HUES6 (cell line): Measurements from ENCODE around the gene ESRRG.
A peak's percentile ranks its signal among the peaks of the same experiment; 100 is the strongest.
"Not testable (repeated sequence)": the region's sequence is repeated elsewhere in the genome, so short reads cannot be mapped to it uniquely, and the experiment has no call there.

Experiments used
- H3K27ac ChIP-seq: 2 replicates; pipeline ENCODE4 v1.7.0; 2013; ENCODE audit warnings: low read depth, mild to moderate bottlenecking, low read length, inconsistent platforms
- H3K27me3 ChIP-seq: 2 replicates; pipeline ENCODE4 v1.6.1; 2013; ENCODE audit warnings: low read length; ENCODE audit not compliant: control insufficient read depth, insufficient read depth
- H3K36me3 ChIP-seq: 2 replicates; pipeline ENCODE4 v1.6.1; 2013; ENCODE audit warnings: low read length; ENCODE audit not compliant: control insufficient read depth, insufficient read depth
- H3K4me1 ChIP-seq: 2 replicates; pipeline ENCODE4 v1.6.1; 2013; ENCODE audit warnings: low read length; ENCODE audit not compliant: control insufficient read depth, insufficient read depth
- H3K4me3 ChIP-seq: 2 replicates; pipeline ENCODE4 v1.5.1; 2013; ENCODE audit warnings: low read depth, low read length
- H3K9ac ChIP-seq: one replicate; pipeline ENCODE4 v1.6.1; 2013; ENCODE audit warnings: mild to moderate bottlenecking, low read length
- H3K9me3 ChIP-seq: 2 replicates; pipeline ENCODE4 v1.6.1; 2013; ENCODE audit warnings: low read depth, low read length; ENCODE audit not compliant: control insufficient read depth, insufficient read depth

The ESRRG gene

GRCh38 chr1:216705676-216706075, 17.6 kb downstream of the ESRRG start:
- Histone ChIP-seq H3K36me3 (no peaks in the 10 kb centered on the region), H3K27ac (no peak overlapping the region), H3K4me1 (peaks cover 10% of the 10 kb centered on the region; the same call in 1 of the 2 replicates)

GRCh38 chr1:216704065-216704464, 19.2 kb downstream of the ESRRG start:
- H3K36me3 ChIP-seq, H3K4me1 ChIP-seq, H3K9ac ChIP-seq, H3K27me3 ChIP-seq, H3K4me3 ChIP-seq, H3K9me3 ChIP-seq, H3K27ac ChIP-seq: not testable (repeated sequence)

More at GRCh38 chr1:216705676-216706075, 17.6 kb downstream of the ESRRG start:
- Histone ChIP-seq H3K9ac (no peak overlapping the region), H3K27me3 (no peaks in the 10 kb centered on the region), H3K9me3 (no peaks in the 10 kb centered on the region), H3K4me3 (no peak overlapping the region)

- no peak overlapping the region for H3K27ac ChIP-seq
- H3K27me3 ChIP-seq = no peaks in the 10 kb centered on the region
- no peaks in the 10 kb centered on the region for H3K36me3 ChIP-seq
- no peaks in the 10 kb centered on the region for H3K9me3 ChIP-seq
- H3K4me1 ChIP-seq = peaks cover 6% of the 10 kb centered on the region; the same call in 1 of the 2 replicates
- H3K9ac ChIP-seq = no peak overlapping the region
- H3K4me3 ChIP-seq = no peak overlapping the region
These were observed 21.1 kb downstream of the ESRRG start for GRCh38 chr1:216702170-216702569.

- Histone ChIP-seq H3K27me3 (no peaks in the 10 kb centered on the region), H3K9me3 (no peaks in the 10 kb centered on the region)
These were observed 22.4 kb downstream of the ESRRG start for GRCh38 chr1:216700779-216701178.

GRCh38 chr1:216691710-216692109, 31.5 kb downstream of the ESRRG start:
- Histone ChIP-seq H3K27ac (no peak overlapping the region), H3K9ac (no peak overlapping the region), H3K4me1 (peaks cover 11% of the 10 kb centered on the region), H3K9me3 (no peaks in the 10 kb centered on the region), H3K4me3 (no peak overlapping the region), H3K36me3 (no peaks in the 10 kb centered on the region), H3K27me3 (no peaks in the 10 kb centered on the region)

More at GRCh38 chr1:216700779-216701178, 22.4 kb downstream of the ESRRG start:
- H3K9ac ChIP-seq = no peak overlapping the region
- no peak overlapping the region for H3K27ac ChIP-seq
- H3K4me3 ChIP-seq = no peak overlapping the region
- no peaks in the 10 kb centered on the region for H3K36me3 ChIP-seq
- peaks cover 6% of the 10 kb centered on the region; the same call in 1 of the 2 replicates for H3K4me1 ChIP-seq

- Histone ChIP-seq H3K9ac (no peak overlapping the region), H3K4me1 (peaks cover 16% of the 10 kb centered on the region), H3K27ac (no peak overlapping the region), H3K27me3 (no peaks in the 10 kb centered on the region), H3K36me3 (no peaks in the 10 kb centered on the region), H3K4me3 (no peak overlapping the region), H3K9me3 (no peaks in the 10 kb centered on the region)
These were observed 32.6 kb downstream of the ESRRG start for GRCh38 chr1:216690603-216691002.

- Histone ChIP-seq H3K4me3 (no peak overlapping the region), H3K9me3 (no peaks in the 10 kb centered on the region), H3K36me3 (no peaks in the 10 kb centered on the region), H3K27me3 (no peaks in the 10 kb centered on the region), H3K9ac (no peak overlapping the region), H3K27ac (no peak overlapping the region), H3K4me1 (peaks cover 16% of the 10 kb centered on the region)
These were observed 35.0 kb downstream of the ESRRG start for GRCh38 chr1:216688127-216688657.

- Histone ChIP-seq H3K9ac (no peak overlapping the region), H3K36me3 (no peaks in the 10 kb centered on the region), H3K4me1 (peaks cover 19% of the 10 kb centered on the region), H3K4me3 (peak overlapping the region; percentile 21; the same call in 1 of the 2 replicates), H3K27ac (no peak overlapping the region), H3K27me3 (no peaks in the 10 kb centered on the region), H3K9me3 (no peaks in the 10 kb centered on the region)
These were observed 36.1 kb downstream of the ESRRG start for GRCh38 chr1:216686860-216687766.

- Histone ChIP-seq H3K27ac (no peak overlapping the region), H3K9me3 (no peaks in the 10 kb centered on the region), H3K36me3 (no peaks in the 10 kb centered on the region), H3K9ac (no peak overlapping the region), H3K27me3 (no peaks in the 10 kb centered on the region), H3K4me3 (no peak overlapping the region), H3K4me1 (peaks cover 18% of the 10 kb centered on the region)
These were observed 40.5 kb downstream of the ESRRG start for GRCh38 chr1:216682752-216683151.

GRCh38 chr1:216679108-216679507, 44.1 kb downstream of the ESRRG start:
- no peak overlapping the region for H3K4me3 ChIP-seq
- H3K36me3 ChIP-seq = no peaks in the 10 kb centered on the region
- no peak overlapping the region for H3K9ac ChIP-seq
- no peaks in the 10 kb centered on the region for H3K9me3 ChIP-seq
- no peaks in the 10 kb centered on the region for H3K27me3 ChIP-seq
- H3K27ac ChIP-seq = no peak overlapping the region
- H3K4me1 ChIP-seq = peaks cover 7% of the 10 kb centered on the region

GRCh38 chr1:216670118-216670883, 52.9 kb downstream of the ESRRG start:
- Histone ChIP-seq H3K36me3 (no peaks in the 10 kb centered on the region), H3K9me3 (no peaks in the 10 kb centered on the region), H3K4me3 (no peak overlapping the region), H3K27ac (no peak overlapping the region), H3K4me1 (no peaks in the 10 kb centered on the region), H3K9ac (no peak overlapping the region), H3K27me3 (no peaks in the 10 kb centered on the region)
